PC-9 (cell line): Measurements from ENCODE around the gene NKX2-1. TPM values are rescaled to one million over a fixed set of nuclear protein-coding genes. Genes with fewer than 3 reads are reported as not detected.

Experiments
- BruUV-seq: library from RNA; stranded (reverse); fragments of 400-500 nt; replicated peaks from 2 replicates; lab custom pipeline; 2021; lab: Mats Ljungman, UMichigan
- CTCF ChIA-PET: fragments of 300-600 bp; sonication (Branson Sonifier 250); formaldehyde crosslinking; loops from one replicate; lab custom pipeline; 2022; ENCODE audit warnings: antibody characterized with exemption; lab: Charles Lee
- POLR2A ChIA-PET: fragments of 300-600 bp; sonication (Branson Sonifier 250); formaldehyde crosslinking; loops from one replicate; lab custom pipeline; 2022; ENCODE audit warnings: antibody characterized with exemption; ENCODE audit not compliant: unreplicated experiment; lab: Charles Lee
- DNase-seq, 2 experiments: peaks; one replicate each; pipeline versions ENCODE4 v3.0.0 to v3.0.0-alpha.2; 2015 to 2022; ENCODE audit warnings: mixed read lengths in 1 of 2
- H2AFZ ChIP-seq: fragments of 200-600 bp; sonication (generic); 2 replicates; pipeline ENCODE4 v1.8.1; 2017; ENCODE audit warnings: antibody characterized with exemption
- H3F3A ChIP-seq: fragments of 200-600 bp; sonication (generic); 2 replicates; pipeline ENCODE4 v1.8.1; 2017; ENCODE audit warnings: antibody characterized with exemption, mild to moderate bottlenecking, low read depth; ENCODE audit not compliant: insufficient read depth
- H3K27ac ChIP-seq: fragments of 200-600 bp; sonication (generic); 2 replicates; pipeline ENCODE4 v1.6.1; 2016; ENCODE audit warnings: mixed run types
- H3K27me3 ChIP-seq: fragments of 200-600 bp; sonication (generic); 2 replicates; pipeline ENCODE4 v1.6.1; 2016; ENCODE audit warnings: low read depth, mixed run types; ENCODE audit not compliant: insufficient read depth
- H3K36me3 ChIP-seq: fragments of 200-600 bp; sonication (generic); 2 replicates; pipeline ENCODE4 v1.6.1; 2016; ENCODE audit warnings: low read depth, mixed run types
- H3K4me1 ChIP-seq: fragments of 200-600 bp; sonication (generic); replicated peaks from 2 replicates; pipeline ENCODE4 v1.6.1; 2016; ENCODE audit warnings: mixed run types; ENCODE audit not compliant: insufficient read depth
- H3K4me2 ChIP-seq: fragments of 200-600 bp; sonication (generic); 2 replicates; pipeline ENCODE4 v1.6.1; 2017; ENCODE audit warnings: mixed run types
- H3K4me3 ChIP-seq: fragments of 200-600 bp; sonication (generic); 2 replicates; pipeline ENCODE4 v1.6.1; 2016; ENCODE audit warnings: mixed run types
- H3K79me2 ChIP-seq: fragments of 200-600 bp; sonication (generic); 2 replicates; pipeline ENCODE4 v1.6.1; 2017; ENCODE audit warnings: low read depth, mixed run types
- H3K9me2 ChIP-seq: fragments of 200-600 bp; sonication (generic); 2 replicates; pipeline ENCODE4 v1.8.1; 2017; ENCODE audit warnings: mild to moderate bottlenecking; ENCODE audit not compliant: insufficient read depth
- H3K9me3 ChIP-seq: fragments of 200-600 bp; sonication (generic); 2 replicates; pipeline ENCODE4 v1.8.1; 2016; ENCODE audit warnings: low read depth; ENCODE audit not compliant: insufficient read depth
- H4K20me1 ChIP-seq: fragments of 200-600 bp; sonication (generic); 2 replicates; pipeline ENCODE4 v1.8.1; 2017; ENCODE audit not compliant: insufficient read depth
- CTCF ChIP-seq: fragments of 200-600 bp; sonication (generic); conservative IDR thresholded peaks from 2 replicates; pipeline ENCODE4 v1.6.1; 2017; ENCODE audit warnings: mixed run types, antibody characterized with exemption, mild to moderate bottlenecking, moderate library complexity
- EZH2 ChIP-seq: fragments of 200-600 bp; sonication (generic); IDR thresholded peaks from 2 replicates; pipeline ENCODE4 v1.8.0; 2017; ENCODE audit warnings: antibody characterized with exemption, low read depth
- intact Hi-C: fragments of 100-400 bp; cut with micrococcal nuclease; formaldehyde crosslinking; loops from one replicate; pipeline ENCODE4 v1.10.0; 2022; ENCODE audit not compliant: unreplicated experiment
- total RNA-seq: library from RNA; stranded (reverse); gene quantifications from 2 replicates; pipeline ENCODE4 v1.2.3, GENCODE V29; 2021

NKX2-1 gene
- total RNA-seq, 1 experiment from 2014 or later = not detected

- Histone ChIP-seq H3K9me3 (no peaks in the 10 kb centered on the region), H3K27ac (no peak overlapping the region), H3K4me3 (no peak overlapping the region), H3K4me2 (no peak overlapping the region), H3K36me3 (no peaks in the 10 kb centered on the region), H3K4me1 (no peaks in the 10 kb centered on the region), H3K9me2 (no peaks in the 10 kb centered on the region), H4K20me1 (no peaks in the 10 kb centered on the region), H2AFZ (no peak overlapping the region), H3F3A (no peaks in the 10 kb centered on the region), H3K79me2 (no peaks in the 10 kb centered on the region), H3K27me3 (0 out of 2 replicates have a peak, but pooled peaks cover 3% of the 10 kb centered on the region)
- intact Hi-C loops = no loop called here
- no TSS peak for BruUV-seq
- CTCF ChIA-PET = no interaction called here
- TF ChIP-seq CTCF (no peak), EZH2 (no peak)
- POLR2A ChIA-PET = no interaction called here
- DNase-seq = no peak
These were observed 5.5 kb downstream of the NKX2-1 start for GRCh38 chr14:36514278-36515104.

GRCh38 chr14:36513451-36514277, 6.4 kb downstream of the NKX2-1 start:
- Histone ChIP-seq H3F3A (no peaks in the 10 kb centered on the region), H3K9me3 (no peaks in the 10 kb centered on the region), H3K79me2 (no peaks in the 10 kb centered on the region), H3K36me3 (no peaks in the 10 kb centered on the region), H3K27ac (no peak overlapping the region), H3K4me2 (no peak overlapping the region), H3K4me1 (no peaks in the 10 kb centered on the region), H4K20me1 (no peaks in the 10 kb centered on the region), H3K9me2 (no peaks in the 10 kb centered on the region), H2AFZ (no peak overlapping the region), H3K4me3 (no peak overlapping the region), H3K27me3 (0 out of 2 replicates have a peak, but pooled peaks cover 3% of the 10 kb centered on the region)
- ChIA-PET POLR2A (no interaction called here), CTCF (interaction anchor here (0.7 kb wide), 1 partner anchor 26 kb away, joined by 13 read pairs; no protein-coding TSS in a partner anchor)
- no peak for DNase-seq
- no peak for TF ChIP-seq CTCF
- no peak for TF ChIP-seq EZH2
- no TSS peak for BruUV-seq
- intact Hi-C loops = no loop called here

GRCh38 chr14:36513012-36513420, 7.0 kb downstream of the NKX2-1 start:
- no peaks in the 10 kb centered on the region for H3K4me1 ChIP-seq
- no peaks in the 10 kb centered on the region for H3K36me3 ChIP-seq
- no peak overlapping the region for H3K27ac ChIP-seq
- no peaks in the 10 kb centered on the region for H3K79me2 ChIP-seq
- H3K9me3 ChIP-seq = no peaks in the 10 kb centered on the region
- no peak overlapping the region for H3K4me3 ChIP-seq
- H3K9me2 ChIP-seq = no peaks in the 10 kb centered on the region
- POLR2A ChIA-PET = no interaction called here
- BruUV-seq = no TSS peak
- no peaks in the 10 kb centered on the region for H4K20me1 ChIP-seq
- no peaks in the 10 kb centered on the region for H3F3A ChIP-seq
- H3K27me3 ChIP-seq = 0 out of 2 replicates have a peak, but pooled peaks cover 3% of the 10 kb centered on the region
- intact Hi-C loops = no loop called here
- no peak for TF ChIP-seq CTCF
- no peak for TF ChIP-seq EZH2
- no peak overlapping the region for H2AFZ ChIP-seq
- CTCF ChIA-PET = no interaction called here
- no peak for DNase-seq
- H3K4me2 ChIP-seq = no peak overlapping the region
